ENCODE results near the gene KCNQ1OT1. TPM values are rescaled to one million over a fixed set of nuclear protein-coding genes. Genes with fewer than 3 reads are reported as not detected.

KCNQ1OT1 gene
- total and polyA plus RNA-seq, 2 of the 4 experiments (the other 2 are of a cell fraction) = 0.14 to 2.0 TPM

DNA sequence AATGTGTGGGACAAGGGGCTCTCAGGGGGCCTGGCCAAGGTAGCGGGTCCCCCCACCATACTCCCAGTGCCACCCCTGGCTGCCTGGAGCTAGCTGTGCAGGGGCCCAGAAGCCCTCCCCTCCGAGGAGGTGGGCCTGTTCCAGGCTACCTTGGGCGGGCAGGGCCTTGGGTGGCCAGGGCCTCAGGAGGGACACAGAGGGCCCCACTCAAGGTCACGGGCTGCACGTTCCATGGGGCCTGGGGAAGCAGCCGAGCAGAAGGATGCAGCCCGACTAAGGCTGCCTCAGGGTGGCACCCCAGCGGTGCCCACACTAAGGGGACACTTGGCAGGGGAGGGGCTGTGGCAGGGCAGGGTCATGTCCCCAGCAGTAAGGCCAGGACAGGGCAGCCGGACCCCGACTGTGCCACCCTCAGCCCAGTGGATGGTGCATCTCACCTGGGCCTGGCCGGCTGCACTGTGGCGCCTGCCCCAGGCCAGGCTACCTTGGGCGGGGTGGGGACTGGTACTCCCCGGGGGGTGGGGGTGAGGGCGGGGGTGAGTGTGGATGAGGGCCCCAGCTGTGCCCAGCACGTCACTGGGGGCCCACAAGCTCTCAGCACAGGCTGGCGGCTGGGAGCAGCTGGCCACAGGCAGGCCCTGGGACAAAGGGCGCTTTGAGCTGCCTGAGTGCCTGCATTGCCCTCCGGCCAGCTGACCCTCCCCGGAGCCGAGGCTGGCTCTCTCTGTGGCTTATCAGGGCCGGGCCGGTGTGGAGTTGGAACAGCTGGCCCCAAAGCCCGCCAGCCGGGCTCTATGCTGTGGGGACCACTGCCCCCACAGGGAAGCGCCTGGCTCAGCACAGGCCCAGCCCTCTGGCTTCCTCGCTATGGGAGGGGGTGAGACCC, 137.9 kb downstream of the KCNQ1OT1 start:
- 100% methylated on average over 2 of the region's 27 CpGs; no CpG with 5 or more reads in 1 of the 2 experiments for WGBS, 2 experiments (ENCODE audit: extremely low coverage in 2 of 2, insufficient read length in 1 of 2)
- Histone ChIP-seq H2BK5ac (ENCODE audit: low read depth, low read length, poor library complexity, severe bottlenecking) (no peak overlapping the region), H3K4me2 (ENCODE audit: low read depth, low read length) (no peak overlapping the region), H3K4ac (ENCODE audit: low read depth, low read length) (no peak overlapping the region), H3K56ac (ENCODE audit: extremely low read depth, insufficient read depth, low read length) (no peak overlapping the region), H3K36me3 (ENCODE audit: control insufficient read depth, insufficient read depth, low read length) (no peaks in the 10 kb centered on the region), H2BK15ac (ENCODE audit: low read depth, low read length) (no peak overlapping the region), H3K18ac (ENCODE audit: low read depth, low read length) (no peak overlapping the region), H3K14ac (replicated peaks; ENCODE audit: low read depth, low read length) (no peak overlapping the region), H2AK5ac (ENCODE audit: low read depth, low read length) (no peak overlapping the region), H3K9me3 (ENCODE audit: control insufficient read depth, insufficient read depth, low read length) (peaks cover 4% of the 10 kb centered on the region; the same call in 1 of the 2 replicates), H4K20me1 (ENCODE audit: insufficient read depth, low read length) (no peaks in the 10 kb centered on the region; the same call in 1 of the 2 replicates), H3K27ac (ENCODE audit: insufficient read depth, low read length) (no peak overlapping the region), H2BK20ac (ENCODE audit: low read depth, low read length) (no peak overlapping the region), H3K4me3 (ENCODE audit: insufficient read depth, low read depth, low read length) (no peak overlapping the region), H2AK9ac (replicated peaks; ENCODE audit: low read depth, low read length, poor library complexity) (no peak overlapping the region), H3K23ac (ENCODE audit: low read depth, low read length) (no peak overlapping the region), H3K79me1 (ENCODE audit: low read depth in 1 of 2, low read length in 2 of 2) (no peaks in the 10 kb centered on the region), H3K27me3 (ENCODE audit: control insufficient read depth, insufficient read depth, low read length) (peaks cover 37% of the 10 kb centered on the region), H3K4me1 (ENCODE audit: control insufficient read depth, insufficient read depth, low read length) (no peaks in the 10 kb centered on the region), H4K91ac (ENCODE audit: insufficient read depth, low read depth, low read length) (no peak overlapping the region), H2AFZ (replicated peaks; ENCODE audit: low read length, poor library complexity) (no peak overlapping the region), H4K8ac (ENCODE audit: low read depth in 2 of 2, low read length in 2 of 2) (no peak overlapping the region), H3K9me1 (ENCODE audit: insufficient read depth, low read length) (no peaks in the 10 kb centered on the region), H2BK120ac (ENCODE audit: low read depth, low read length) (no peak overlapping the region), H3K9ac (ENCODE audit: low read depth, low read length) (no peak overlapping the region), H4K5ac (ENCODE audit: low read depth, low read length) (no peak overlapping the region)
- ChIA-PET CTCF (no interaction called here), POLR2A (ENCODE audit: unreplicated experiment) (no interaction called here)
- ATAC-seq (ENCODE audit: low read depth) (no peak), DNase-seq (no peak)
- TF ChIP-seq POLR2A (IDR thresholded peaks at IDR 0.05; ENCODE audit: low read depth, low read length) (no peak), MXI1 (IDR thresholded peaks at IDR 0.05; ENCODE audit: borderline replicate concordance, low read depth, low read length) (no peak), CHD1 (IDR thresholded peaks at IDR 0.05; ENCODE audit: low read depth, low read length) (no peak), NFE2L2 (IDR thresholded peaks at IDR 0.05; ENCODE audit: low read depth, low read length) (no peak), RFX5 (IDR thresholded peaks at IDR 0.05; ENCODE audit: low read depth, low read length) (no peak), CTCF (conservative IDR thresholded peaks at IDR 0.05; ENCODE audit: low read depth, low read length) (no peak), MAZ (IDR thresholded peaks at IDR 0.05; ENCODE audit: borderline replicate concordance, low read depth, low read length) (no peak), MAFK (IDR thresholded peaks at IDR 0.05; ENCODE audit: low read depth, low read length) (no peak), ELK1 (IDR thresholded peaks at IDR 0.05; ENCODE audit: borderline replicate concordance, low read depth, low read length) (no peak), BHLHE40 (IDR thresholded peaks at IDR 0.05; ENCODE audit: low read depth, low read length) (no peak), CEBPB (IDR thresholded peaks at IDR 0.05; ENCODE audit: low read depth, low read length) (no peak)
- dilution Hi-C loops (cut with HindIII; ENCODE audit: low sequenced_read_pairs, unreplicated experiment) = no loop called here
- BruUV-seq (replicated peaks) = no TSS peak
- intact Hi-C loops (cut with micrococcal nuclease) = no loop called here
- in situ Hi-C loops (cut with MboI; ENCODE audit: low sequenced_read_pairs) = no loop called here
